ENCODE data around the gene LDHAL6B.

The LDHAL6B gene

DNA sequence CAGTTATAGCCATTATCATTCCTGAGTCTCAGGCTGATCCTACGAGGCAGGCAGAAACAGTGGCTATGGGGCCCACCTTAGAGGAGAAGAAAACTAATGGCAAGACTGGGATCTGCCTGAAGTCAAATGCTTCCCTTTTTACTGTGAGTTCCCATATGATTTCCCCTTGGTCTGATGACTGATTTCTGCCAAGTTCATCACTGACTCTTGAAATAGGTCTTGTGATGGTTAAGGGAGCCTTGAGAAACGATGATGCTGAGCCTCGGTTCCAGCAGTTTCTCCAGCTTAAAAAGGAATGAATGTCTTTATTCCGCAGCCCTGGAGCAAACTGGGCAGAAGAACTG is 29.4 kb upstream of the LDHAL6B start:
- DNase-seq (ENCODE audit: low spot score) = no peak

DNA sequence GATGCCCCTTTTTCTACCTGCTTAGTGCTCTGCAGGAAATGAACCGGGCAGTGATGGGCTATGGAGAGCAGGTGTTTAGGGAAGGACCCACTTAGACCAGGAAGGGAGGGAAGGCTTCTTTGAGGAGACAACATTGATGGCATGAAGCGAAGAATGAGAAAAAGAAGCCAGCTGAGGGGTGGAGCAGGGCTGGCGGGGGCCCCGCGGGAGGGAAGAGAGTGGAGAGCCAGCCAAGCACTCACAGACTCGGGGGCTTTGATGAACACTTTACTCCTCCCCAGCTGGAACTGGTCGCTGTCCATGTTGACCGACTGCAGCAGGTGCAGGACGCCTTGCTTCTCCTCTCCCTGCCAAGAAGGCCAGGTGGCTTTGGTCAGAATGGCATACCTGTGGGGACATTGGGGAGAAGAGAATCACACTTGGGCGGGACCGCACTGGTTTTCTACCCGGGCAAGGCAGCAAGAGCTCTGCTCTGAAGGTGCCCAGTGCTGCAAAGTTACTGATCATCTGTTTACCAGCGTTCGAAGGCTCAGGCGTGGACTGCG is 28.4 kb upstream of the LDHAL6B start:
- no peak for DNase-seq (ENCODE audit: low spot score)

GRCh38 chr15:59179717-59180116 is 26.9 kb upstream of the LDHAL6B start:
- DNase-seq (ENCODE audit: low spot score) = no peak

DNA sequence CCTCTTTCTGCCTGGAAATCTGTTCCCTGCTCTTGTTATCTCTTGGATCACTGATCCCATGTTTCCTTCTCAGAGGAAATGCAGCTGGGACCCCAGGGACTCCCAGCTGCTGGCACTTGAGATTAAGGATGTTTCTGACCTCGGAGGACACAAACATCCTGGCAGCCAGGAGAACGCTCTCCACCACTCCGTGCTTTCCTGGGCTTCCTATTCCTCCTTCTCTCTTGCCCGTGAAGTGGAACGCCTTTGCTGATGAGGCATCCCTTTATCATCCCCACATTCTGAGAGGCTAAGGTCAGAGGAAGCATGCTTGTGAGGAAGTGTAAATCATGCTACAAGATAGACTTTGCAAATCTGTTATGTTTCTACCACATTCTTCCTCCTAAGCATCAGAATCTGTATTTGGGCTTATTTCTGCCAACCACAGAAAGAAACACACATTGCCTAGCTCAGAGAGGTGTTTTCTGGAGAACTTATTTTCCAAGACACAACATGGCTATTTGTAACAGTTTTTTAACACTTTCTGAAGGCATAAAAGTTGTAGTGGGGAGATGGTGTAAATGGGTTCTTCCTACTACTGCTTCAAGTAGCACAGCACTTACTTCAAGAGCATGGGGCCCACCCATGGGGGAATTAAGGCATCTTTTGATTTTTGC is 25.6 kb upstream of the LDHAL6B start:
- DNase-seq (ENCODE audit: low spot score) = peak; percentile 58

GRCh38 chr15:59185725-59186124 is 20.9 kb upstream of the LDHAL6B start:
- DNase-seq (ENCODE audit: low spot score) = no peak

DNA sequence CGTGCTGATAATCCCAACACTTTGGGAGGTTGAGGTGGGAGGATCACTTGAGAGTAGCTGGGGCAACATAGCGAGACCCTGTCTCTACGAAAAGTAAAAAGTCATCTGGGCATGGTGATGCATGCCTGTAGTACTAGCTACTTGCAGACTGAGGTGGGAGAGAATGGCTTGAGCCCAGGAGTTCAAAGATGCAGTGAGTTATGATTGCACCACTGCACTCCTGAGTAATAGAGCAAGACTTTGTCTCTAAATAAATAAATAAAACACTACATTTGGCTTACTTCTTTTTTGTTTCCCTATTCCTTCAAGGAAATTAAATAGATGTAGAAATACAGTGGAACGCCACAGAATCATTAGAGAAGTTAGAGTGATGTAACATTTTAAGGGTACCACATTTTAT is 20.1 kb upstream of the LDHAL6B start:
- DNase-seq (ENCODE audit: low spot score) = no peak

DNA sequence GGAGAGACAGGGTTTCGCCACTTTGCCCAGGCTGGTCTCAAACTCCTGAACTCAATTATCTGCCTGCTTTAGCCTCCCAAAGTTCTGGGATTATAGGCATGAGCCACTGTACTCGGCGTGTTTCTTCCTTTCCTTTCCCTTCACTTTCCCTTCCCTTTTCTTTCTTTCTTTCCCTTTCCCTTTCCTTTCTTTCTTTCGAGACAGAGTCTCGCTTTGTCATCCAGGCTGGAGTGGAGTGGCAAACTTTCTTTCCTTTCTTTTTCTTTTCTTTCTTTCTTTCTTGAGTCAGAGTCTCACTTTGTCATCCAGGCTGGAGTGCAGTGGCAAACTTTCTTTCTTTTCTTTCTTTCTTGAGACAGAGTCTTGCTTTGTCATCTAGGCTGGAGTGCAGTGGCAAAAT is 17.4 kb upstream of the LDHAL6B start:
- DNase-seq (ENCODE audit: low spot score) = no peak

GRCh38 chr15:59190291-59190690 is 16.4 kb upstream of the LDHAL6B start:
- no peak for DNase-seq (ENCODE audit: low spot score)

DNA sequence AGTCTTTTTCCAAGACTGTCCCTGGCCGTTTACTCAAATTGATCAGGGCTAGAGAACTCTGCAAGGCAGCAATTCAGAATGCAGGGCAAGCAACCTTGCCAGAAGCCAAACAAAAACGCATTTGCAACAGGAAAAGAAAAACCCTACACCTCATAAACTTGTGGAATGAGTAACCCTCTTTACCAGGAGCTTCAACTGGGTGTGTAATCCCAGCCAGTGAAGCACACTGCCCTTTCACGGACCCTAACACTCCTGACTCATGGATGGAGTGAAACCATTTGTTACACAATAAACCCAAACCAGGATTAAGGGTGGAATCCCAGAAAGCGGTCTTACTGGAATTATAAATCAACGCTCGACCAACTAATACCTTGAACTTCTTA is 14.8 kb upstream of the LDHAL6B start:
- DNase-seq (ENCODE audit: low spot score) = peak; percentile 87

DNA sequence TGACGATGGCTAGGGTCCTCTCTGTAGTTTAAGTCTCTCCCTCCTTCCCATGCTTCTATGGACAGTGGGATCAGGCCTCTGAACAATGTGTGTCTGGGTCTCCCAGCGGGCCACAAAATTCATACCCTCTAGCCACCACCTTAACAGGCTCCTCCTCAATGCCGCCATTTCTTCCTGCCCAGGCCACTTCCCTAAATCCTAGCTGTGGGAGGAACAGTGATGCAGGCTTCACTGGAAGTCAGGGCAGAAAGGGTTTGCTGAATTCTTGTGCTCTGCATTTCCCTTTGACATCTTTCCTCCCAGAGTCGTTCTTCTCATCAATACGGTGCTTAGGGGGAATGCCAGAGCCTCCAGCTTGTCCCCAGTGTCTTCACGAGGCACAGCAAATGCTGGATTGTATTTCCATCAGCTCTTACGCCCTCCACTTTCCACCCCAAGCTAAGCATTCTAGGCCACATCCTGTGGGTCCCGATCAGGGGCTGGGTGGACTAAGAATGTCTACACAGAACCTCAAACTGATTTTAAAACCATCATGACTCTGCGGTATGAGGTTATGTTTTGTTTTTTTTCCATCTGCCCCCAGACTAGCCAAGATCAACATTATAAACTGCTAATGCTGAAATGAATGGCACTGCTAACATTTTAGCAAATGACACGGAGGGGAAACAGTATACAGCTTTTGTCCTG is 11.9 kb upstream of the LDHAL6B start:
- DNase-seq (ENCODE audit: low spot score) = no peak

DNA sequence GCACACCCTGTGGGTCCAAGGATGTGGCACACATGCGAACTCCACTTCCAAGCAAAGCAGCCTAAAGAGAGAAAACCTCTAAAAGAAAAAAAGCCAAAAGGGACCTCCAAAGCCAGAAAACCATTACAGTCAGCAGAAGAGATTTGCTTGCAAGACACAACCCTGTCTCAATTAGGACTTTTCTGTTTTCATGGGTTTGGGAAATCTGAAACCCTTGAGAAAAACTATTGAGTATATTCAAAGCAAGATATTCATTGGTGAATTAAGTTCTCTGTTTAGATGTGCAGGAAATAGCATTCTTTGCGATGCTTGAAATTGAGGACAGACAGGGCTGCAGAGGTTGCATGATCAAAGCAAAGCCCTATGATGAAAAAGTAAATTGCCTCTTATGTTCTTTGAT is 10.2 kb upstream of the LDHAL6B start:
- no peak for DNase-seq (ENCODE audit: low spot score)

GRCh38 chr15:59197454-59197853 is 9.2 kb upstream of the LDHAL6B start:
- no peak for DNase-seq (ENCODE audit: low spot score)

- peak; percentile 50 for DNase-seq (ENCODE audit: low spot score)
Measured at GRCh38 chr15:59199626-59200465, 6.8 kb upstream of the LDHAL6B start.

DNA sequence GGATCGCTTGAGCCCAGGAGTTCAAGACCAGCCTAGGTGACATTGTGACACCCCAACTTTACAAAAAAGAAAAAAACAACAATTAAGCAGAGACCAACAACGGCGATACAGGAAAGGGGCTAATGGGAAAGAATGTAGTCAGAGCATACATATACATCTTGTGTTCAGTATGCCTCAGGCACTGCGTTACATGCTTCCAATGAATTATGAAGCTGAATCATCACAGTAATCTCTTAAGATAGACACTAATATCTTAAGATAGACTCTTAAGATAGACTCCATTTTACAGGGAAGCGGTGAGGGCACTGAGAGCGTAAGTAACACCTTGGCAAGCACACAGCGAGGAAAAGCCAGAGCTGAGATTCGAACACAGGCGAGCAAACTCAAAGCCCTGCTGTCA is 6.1 kb upstream of the LDHAL6B start:
- no peak for DNase-seq (ENCODE audit: low spot score)

- no peak for DNase-seq (ENCODE audit: low spot score)
Measured at GRCh38 chr15:59203008-59203407, 3.6 kb upstream of the LDHAL6B start.

- no peak for DNase-seq (ENCODE audit: low spot score)
Measured at GRCh38 chr15:59203657-59204056, 3.0 kb upstream of the LDHAL6B start.

- no peak for DNase-seq (ENCODE audit: low spot score)
Measured at GRCh38 chr15:59205839-59206622, 612 bp upstream of the LDHAL6B start.

- peak; percentile 52 for DNase-seq (ENCODE audit: low spot score)
Measured at GRCh38 chr15:59208613-59209249, 2.1 kb downstream of the LDHAL6B start.

GRCh38 chr15:59210186-59210585 is 3.5 kb downstream of the LDHAL6B start:
- DNase-seq (ENCODE audit: low spot score) = no peak

DNA sequence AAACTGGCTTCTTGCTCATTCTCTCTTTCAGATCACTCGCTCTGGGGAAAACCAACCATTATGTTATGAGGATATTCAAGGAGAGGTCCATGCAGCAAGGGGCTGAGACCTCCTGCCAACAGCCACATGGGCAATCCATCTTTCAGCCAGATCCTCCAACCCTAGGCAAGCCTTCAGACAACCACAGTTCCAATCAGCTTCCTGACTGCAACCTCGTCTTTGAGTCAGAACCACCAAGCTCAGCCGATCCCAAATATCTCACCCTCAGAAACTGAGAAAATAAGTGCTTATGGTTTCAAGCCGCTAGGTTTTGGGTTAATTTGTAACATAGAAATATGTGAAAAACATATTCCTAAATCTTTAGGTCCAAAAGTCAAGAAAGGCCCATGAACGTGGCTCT is 10.3 kb downstream of the LDHAL6B start:
- DNase-seq (ENCODE audit: low spot score) = no peak

DNA sequence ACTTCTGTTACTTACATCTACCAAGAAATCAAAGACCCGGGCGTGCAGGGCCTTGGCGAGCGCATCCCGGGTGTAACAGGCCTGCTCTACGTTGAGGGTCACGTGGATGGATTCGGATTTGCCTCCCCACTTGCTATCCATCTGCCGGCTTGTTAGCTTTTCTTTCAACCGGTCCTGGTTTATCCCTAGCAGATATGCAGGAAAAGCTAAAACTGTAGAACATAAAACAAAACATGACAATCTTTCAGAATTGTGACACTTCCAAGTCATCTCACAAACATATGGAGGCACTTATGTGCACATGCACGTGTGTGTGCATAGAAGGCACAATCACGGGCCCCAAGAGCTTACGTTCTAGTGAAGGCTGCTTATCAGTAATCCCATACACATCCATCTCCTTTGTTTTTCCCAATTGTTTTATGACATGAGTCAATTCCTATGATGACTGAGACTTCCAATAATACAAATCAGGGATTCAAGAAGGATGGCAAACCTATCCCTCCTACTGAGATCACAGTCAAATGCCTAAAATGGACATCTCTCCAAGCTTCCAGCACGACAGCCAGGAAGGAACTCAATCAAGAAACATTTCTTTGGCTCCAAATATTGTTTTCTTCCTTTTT is 11.3 kb downstream of the LDHAL6B start:
- DNase-seq (ENCODE audit: low spot score) = no peak

All from GM03348 (cell line).